ENCODE measurements around the gene TNIP2. TPM values are rescaled to one million over a fixed set of nuclear protein-coding genes. Genes with fewer than 3 reads are reported as not detected.

Gene TNIP2
- total and polyA plus RNA-seq, 2 of the 8 experiments (the other 6 are each of a cell fraction or from before 2014, with no cell fraction given) = 23.7 to 37.7 TPM

GRCh38 chr4:2797545-2798305 lies 41.6 kb upstream of the TNIP2 start:
- H3K23me2 ChIP-seq (ENCODE audit: low read depth, low read length) = no peaks in the 10 kb centered on the region; the same call in 1 of the 2 replicates
- no peak overlapping the region for H2BK12ac ChIP-seq (ENCODE audit: low read depth, low read length)
- H3K56ac ChIP-seq (replicated peaks; ENCODE audit: insufficient read length, low read depth, low read length) = no peak overlapping the region
- FAIRE-seq = no peak
- H3K27ac ChIP-seq (ENCODE audit: low read depth, low read length) = no peak overlapping the region; the same call in 1 of the 2 replicates
- ChIA-PET CTCF (ENCODE audit: partially characterized antibody) (interaction anchor here (0.7 to 1.7 kb wide), 4 partner anchors 9 to 33 kb away, joined by 3 to 6 read pairs (median 3); no protein-coding TSS in a partner anchor), POLR2A (ENCODE audit: partially characterized antibody) (interaction anchor here (0.7 to 6.6 kb wide), 10 partner anchors 10 to 205 kb away, joined by 3 to 48 read pairs (median 4); no protein-coding TSS in a partner anchor)
- H2BK120ac ChIP-seq (replicated peaks; ENCODE audit: low read depth, low read length) = no peak overlapping the region
- no peak overlapping the region for H2BK15ac ChIP-seq (ENCODE audit: low read length)
- H4K5ac ChIP-seq (ENCODE audit: insufficient read length, low read depth, low read length) = no peak overlapping the region
- no peak overlapping the region for H3K4me3 ChIP-seq (ENCODE audit: extremely low read depth in 1 of 4, insufficient read depth in 2 of 4, low read depth in 3 of 4, low read length in 4 of 4)
- H3K4me1 ChIP-seq (replicated peaks in 1 of 4; ENCODE audit: control insufficient read depth in 3 of 4, insufficient read depth in 4 of 4, low read length in 3 of 4) = peaks cover 0 to 26% (median 16%) of the 10 kb centered on the region in 4 experiments; a peak in 6 of 7 replicates
- 0 out of 2 replicates have a peak, but pooled peaks cover 2% of the 10 kb centered on the region for H3K79me1 ChIP-seq (ENCODE audit: low read depth, low read length)
- H3K14ac ChIP-seq (ENCODE audit: insufficient read length) = no peak overlapping the region
- H3K79me2 ChIP-seq (ENCODE audit: control insufficient read depth in 1 of 2, insufficient read depth in 2 of 2, low read length in 2 of 2) = no peaks in the 10 kb centered on the region
- no peak overlapping the region for H2BK20ac ChIP-seq (ENCODE audit: low read length)
- no peaks in the 10 kb centered on the region for H3K36me3 ChIP-seq (ENCODE audit: control insufficient read depth in 2 of 4, insufficient read depth in 4 of 4, low read length in 3 of 4)
- H3K4ac ChIP-seq (replicated peaks; ENCODE audit: insufficient read length, low read depth, low read length) = no peak overlapping the region
- H3K4me2 ChIP-seq (ENCODE audit: insufficient read depth in 1 of 2, low read depth in 2 of 2, low read length in 2 of 2) = no peak overlapping the region
- no peak overlapping the region for H4K91ac ChIP-seq (replicated peaks; ENCODE audit: insufficient read length, low read length)
- peaks cover 2 to 4% of the 10 kb centered on the region in 2 experiments for H4K20me1 ChIP-seq (replicated peaks in 1 of 2; ENCODE audit: control insufficient read depth in 1 of 2, insufficient read depth in 2 of 2, low read length in 2 of 2)
- peaks cover 0 to 11% (median 8%) of the 10 kb centered on the region in 4 experiments; a peak in 5 of 7 replicates for H3K27me3 ChIP-seq (replicated peaks in 1 of 4; ENCODE audit: control insufficient read depth in 3 of 4, extremely low read depth in 1 of 4, insufficient read depth in 3 of 4, low read length in 3 of 4)
- H2AK5ac ChIP-seq (ENCODE audit: low read depth, low read length) = no peak overlapping the region
- 87% methylated on average over 21 of the region's 23 CpGs; no CpG with 5 or more reads in 1 of the 2 experiments for WGBS, 2 experiments (ENCODE audit: extremely low coverage in 1 of 2, insufficient coverage in 1 of 2, insufficient read length in 1 of 2, insufficient replicate concordance in 2 of 2, low coverage in 1 of 2, low lambda C conversion rate in 2 of 2, missing lambda C conversion rate in 1 of 2)
- H3K9ac ChIP-seq (replicated peaks in 1 of 4; ENCODE audit: extremely low read depth in 1 of 4, low read depth in 3 of 4, low read length in 3 of 4) = no peak overlapping the region
- H3K23ac ChIP-seq (ENCODE audit: insufficient read length) = no peak overlapping the region
- H2BK5ac ChIP-seq (ENCODE audit: low read depth, low read length) = no peak overlapping the region
- H3K18ac ChIP-seq (ENCODE audit: extremely low read depth, low read length) = no peak overlapping the region
- no peak for DNase-seq (ENCODE audit: low read depth in 1 of 2, low spot score in 2 of 2)
- H2AFZ ChIP-seq (ENCODE audit: low read length) = no peak overlapping the region
- no peak overlapping the region; the same call in 1 of the 2 replicates for H4K8ac ChIP-seq (ENCODE audit: extremely low read depth, insufficient read depth, low read length)
- no peaks in the 10 kb centered on the region for H3K9me3 ChIP-seq (ENCODE audit: insufficient read depth in 2 of 2, low read depth in 1 of 2, low read length in 1 of 2)
- TF ChIP-seq CHD2 (IDR thresholded peaks at IDR 0.05; ENCODE audit: low read length) (no peak), SP2 (IDR thresholded peaks at IDR 0.05; ENCODE audit: low read length) (no peak), TBP (IDR thresholded peaks at IDR 0.05; ENCODE audit: low read depth, low read length) (no peak), SAP30 (IDR thresholded peaks at IDR 0.05; ENCODE audit: insufficient read depth, insufficient replicate concordance, low read length) (no peak), TEAD4 (IDR thresholded peaks at IDR 0.05; ENCODE audit: low read depth, low read length) (no peak), BCL11A (IDR thresholded peaks at IDR 0.05; ENCODE audit: low read depth in 2 of 2, low read length in 2 of 2) (no peak), CTCF (IDR thresholded peaks at IDR 0.05; ENCODE audit: control extremely low read depth in 1 of 3, insufficient read depth in 1 of 3, low read depth in 1 of 3, low read length in 3 of 3) (no peak), TAF7 (optimal IDR thresholded peaks at IDR 0.05; ENCODE audit: borderline replicate concordance, low read depth, low read length) (no peak), CBX8 (IDR thresholded peaks at IDR 0.05; ENCODE audit: borderline replicate concordance, low read depth, low read length) (no peak), POLR2A (IDR thresholded peaks at IDR 0.05; ENCODE audit: control extremely low read depth in 1 of 2, low read depth in 2 of 2, low read length in 2 of 2) (no peak)
